MM.1S (cell line): Measurements from ENCODE around the gene TNFRSF9.
"Not testable (repeated sequence)": the region's sequence is repeated elsewhere in the genome, so short reads cannot be mapped to it uniquely, and the experiment has no call there.

ENCODE experiments used
- DNase-seq: peaks from one replicate; pipeline ENCODE4 v3.0.0-alpha.2; 2015
- H2AFZ ChIP-seq: fragments of 300-600 bp; sonication (generic); 2 replicates; pipeline ENCODE4 v1.6.0; 2016; ENCODE audit warnings: antibody characterized with exemption, low read length
- H3F3A ChIP-seq: fragments of 300-600 bp; sonication (generic); 2 replicates; pipeline ENCODE4 v1.6.1; 2016; ENCODE audit warnings: mild to moderate bottlenecking, antibody characterized with exemption, low read length, moderate library complexity, mixed read lengths; ENCODE audit not compliant: insufficient read depth
- H3K27ac ChIP-seq: fragments of 300-600 bp; sonication (generic); 2 replicates; pipeline ENCODE4 v1.5.1; 2016; ENCODE audit warnings: mild to moderate bottlenecking, low read length
- H3K27me3 ChIP-seq: fragments of 300-600 bp; sonication (generic); replicated peaks from 2 replicates; pipeline ENCODE4 v1.6.0; 2016; ENCODE audit warnings: low read length; ENCODE audit not compliant: insufficient read depth
- H3K36me3 ChIP-seq: fragments of 300-600 bp; sonication (generic); replicated peaks from 2 replicates; pipeline ENCODE4 v1.6.1; 2016; ENCODE audit warnings: mild to moderate bottlenecking, low read length, mixed read lengths; ENCODE audit not compliant: insufficient read depth
- H3K4me1 ChIP-seq: fragments of 300-600 bp; sonication (generic); 2 replicates; pipeline ENCODE4 v1.6.1; 2016; ENCODE audit warnings: low read length, mixed read lengths
- H3K4me2 ChIP-seq: fragments of 300-600 bp; sonication (generic); 2 replicates; pipeline ENCODE4 v1.6.0; 2016; ENCODE audit warnings: low read depth, low read length
- H3K4me3 ChIP-seq: fragments of 300-600 bp; sonication (generic); 2 replicates; pipeline ENCODE4 v1.5.1; 2016; ENCODE audit warnings: low read length, mixed read lengths
- H3K79me2 ChIP-seq: fragments of 300-600 bp; sonication (generic); 2 replicates; pipeline ENCODE4 v1.6.1; 2016; ENCODE audit warnings: mixed run types, low read length, mixed read lengths
- H3K9ac ChIP-seq: fragments of 300-600 bp; sonication (generic); 2 replicates; pipeline ENCODE4 v1.6.1; 2016; ENCODE audit warnings: low read length, mixed read lengths
- H3K9me2 ChIP-seq: fragments of 300-600 bp; sonication (generic); replicated peaks from 2 replicates; pipeline ENCODE4 v1.6.1; 2016; ENCODE audit warnings: mild to moderate bottlenecking, low read length, mixed read lengths; ENCODE audit not compliant: insufficient read depth
- H3K9me3 ChIP-seq: fragments of 300-600 bp; sonication (generic); replicated peaks from 2 replicates; pipeline ENCODE4 v1.6.1; 2016; ENCODE audit warnings: mild to moderate bottlenecking, low read length, mixed read lengths; ENCODE audit not compliant: insufficient read depth
- H4K20me1 ChIP-seq: fragments of 300-600 bp; sonication (generic); 2 replicates; pipeline ENCODE4 v1.6.1; 2016; ENCODE audit warnings: mild to moderate bottlenecking, low read length, moderate library complexity, mixed read lengths; ENCODE audit not compliant: insufficient read depth
- CTCF ChIP-seq: fragments of 300-600 bp; sonication (generic); IDR thresholded peaks from 2 replicates; pipeline ENCODE4 v1.5.1; 2016; ENCODE audit warnings: antibody characterized with exemption, low read length, mixed read lengths
- EZH2 ChIP-seq: fragments of 300-600 bp; sonication (generic); optimal IDR thresholded peaks from 2 replicates; pipeline ENCODE3; 2017; ENCODE audit warnings: low read depth, mild to moderate bottlenecking, antibody characterized with exemption, low read length, mixed read lengths
- EZH2phosphoT487 ChIP-seq: fragments of 300-600 bp; sonication (generic); IDR thresholded peaks from 2 replicates; pipeline ENCODE4 v1.6.1; 2018; ENCODE audit warnings: antibody characterized with exemption, low read length

Gene TNFRSF9

DNA sequence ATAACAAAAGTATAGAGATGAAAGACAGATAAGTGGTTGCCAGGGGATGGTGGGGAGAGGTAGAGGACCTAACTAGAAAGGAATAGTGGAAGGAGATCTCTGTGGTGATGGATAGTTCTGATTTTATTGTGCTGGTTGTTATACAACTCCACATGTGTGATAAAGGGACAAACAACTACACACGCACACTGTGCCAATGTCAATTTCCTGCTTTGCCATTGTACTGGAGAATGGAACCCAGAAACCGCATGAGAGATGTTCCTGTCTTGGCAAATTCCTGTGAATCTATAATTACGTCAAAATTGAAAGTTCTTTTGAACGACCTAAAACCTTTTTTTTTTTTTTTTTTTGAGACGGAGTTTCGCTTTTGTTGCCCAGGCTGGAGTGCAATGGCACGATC is 11.0 kb downstream of the TNFRSF9 start:
- Histone ChIP-seq H3K9ac (no peak overlapping the region), H3K27ac (no peak overlapping the region), H3K4me3 (no peak overlapping the region; the same call in 1 of the 2 replicates), H3K4me2 (peak overlapping the region; percentile 71), H4K20me1 (no peaks in the 10 kb centered on the region), H3K4me1 (no peaks in the 10 kb centered on the region), H3K9me2 (no peaks in the 10 kb centered on the region), H3K9me3 (no peaks in the 10 kb centered on the region), H3K79me2 (no peaks in the 10 kb centered on the region), H3F3A (no peaks in the 10 kb centered on the region), H3K27me3 (peaks cover 86% of the 10 kb centered on the region), H2AFZ (no peak overlapping the region), H3K36me3 (no peaks in the 10 kb centered on the region)
- peak; percentile 8 for DNase-seq
- TF ChIP-seq CTCF, result no peak
- TF ChIP-seq EZH2, result no peak
- no peak for TF ChIP-seq EZH2phosphoT487

DNA sequence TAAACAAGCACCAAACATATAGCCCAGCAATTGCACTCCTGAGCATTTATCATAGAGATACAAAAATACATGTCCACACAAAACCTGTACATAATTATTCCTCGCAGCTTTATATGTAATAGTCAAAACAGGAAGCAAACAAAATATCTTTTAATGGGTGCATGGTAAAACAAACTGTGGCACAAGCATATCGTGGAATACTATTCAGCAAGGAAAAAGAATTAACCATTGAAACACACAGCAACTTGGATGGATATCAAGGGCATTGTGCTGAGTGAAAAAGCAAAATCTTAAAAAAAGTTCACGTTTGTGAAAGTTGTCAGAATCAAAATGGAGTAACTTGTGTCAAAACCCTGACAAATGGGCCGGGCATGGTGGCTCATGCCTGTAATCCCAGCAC is 12.4 kb downstream of the TNFRSF9 start:
- Histone ChIP-seq H3F3A (no peaks in the 10 kb centered on the region), H3K36me3 (no peaks in the 10 kb centered on the region), H4K20me1 (no peaks in the 10 kb centered on the region), H2AFZ (no peak overlapping the region), H3K4me1 (no peaks in the 10 kb centered on the region), H3K9ac (no peak overlapping the region), H3K4me2 (no peak overlapping the region), H3K79me2 (no peaks in the 10 kb centered on the region), H3K27me3 (peaks cover 84% of the 10 kb centered on the region), H3K4me3 (no peak overlapping the region), H3K27ac (no peak overlapping the region), H3K9me3 (no peaks in the 10 kb centered on the region), H3K9me2 (no peaks in the 10 kb centered on the region)
- TF ChIP-seq CTCF (no peak), EZH2 (no peak), EZH2phosphoT487 (no peak)
- DNase-seq, result no peak

DNA sequence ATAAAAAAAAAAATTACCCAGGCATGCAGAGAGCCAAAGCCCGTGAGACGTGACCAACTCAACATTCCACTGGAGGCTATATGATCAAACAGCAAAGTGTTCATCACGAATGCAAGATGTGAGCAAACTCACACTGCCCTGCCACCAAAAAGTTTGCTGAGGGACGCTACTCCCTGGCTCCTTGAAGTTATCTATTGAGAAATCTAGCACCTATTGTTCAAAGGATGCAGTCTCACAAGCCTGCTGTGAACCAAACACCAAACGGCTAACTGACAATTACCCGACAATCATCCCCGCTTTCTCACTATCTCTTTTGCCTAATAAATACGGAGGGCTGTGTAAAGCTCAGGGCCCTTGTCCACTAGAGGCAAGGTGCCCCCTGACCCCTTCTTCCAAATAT is 13.6 kb downstream of the TNFRSF9 start:
- not testable (repeated sequence) for H3K9ac ChIP-seq, H2AFZ ChIP-seq, H3K36me3 ChIP-seq, H3K4me1 ChIP-seq, H3K79me2 ChIP-seq, DNase-seq, H3K27ac ChIP-seq, H3F3A ChIP-seq, H3K4me2 ChIP-seq, H3K4me3 ChIP-seq, H3K9me3 ChIP-seq, H4K20me1 ChIP-seq, H3K9me2 ChIP-seq
- H3K27me3 ChIP-seq, result peaks cover 81% of the 10 kb centered on the region

DNA sequence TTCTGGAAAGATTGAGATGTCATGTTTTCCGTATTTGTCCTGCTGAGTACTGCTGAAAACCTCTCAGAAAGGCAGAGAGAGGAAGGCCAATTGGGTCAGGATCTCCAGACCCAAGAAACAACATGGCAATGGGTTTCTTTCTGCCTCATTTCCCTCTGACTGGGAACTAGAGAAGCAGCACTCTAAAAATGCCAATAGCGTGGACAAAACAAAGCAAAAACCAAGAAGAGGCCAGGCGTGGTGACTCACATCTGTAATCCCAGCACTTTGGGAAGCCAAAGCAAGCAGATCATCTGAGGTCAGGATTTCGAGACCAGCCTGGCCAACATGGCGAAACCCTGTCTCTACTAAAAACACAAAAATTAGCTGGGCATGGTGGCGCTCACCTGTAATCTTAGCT is 18.3 kb downstream of the TNFRSF9 start:
- Histone ChIP-seq H3K4me1 (no peaks in the 10 kb centered on the region), H2AFZ (no peak overlapping the region), H3K27me3 (peaks cover 46% of the 10 kb centered on the region), H3K9me3 (no peaks in the 10 kb centered on the region), H3F3A (no peaks in the 10 kb centered on the region), H3K27ac (no peak overlapping the region), H3K9me2 (no peaks in the 10 kb centered on the region), H4K20me1 (no peaks in the 10 kb centered on the region), H3K79me2 (no peaks in the 10 kb centered on the region), H3K9ac (no peak overlapping the region), H3K4me3 (no peak overlapping the region), H3K36me3 (no peaks in the 10 kb centered on the region), H3K4me2 (no peak overlapping the region)
- TF ChIP-seq CTCF (no peak), EZH2 (no peak), EZH2phosphoT487 (no peak)
- DNase-seq, result no peak
